HG02970 (cell line): ENCODE data around the gene CATSPER1.
"Not testable (repeated sequence)": the region's sequence is repeated elsewhere in the genome, so short reads cannot be mapped to it uniquely, and the experiment has no call there.

ENCODE experiments used
- ATAC-seq: cut with Tn5 transposase; IDR thresholded peaks from one replicate; pipeline ENCODE4 v1.9.1; 2021; ENCODE audit warnings: mild to moderate bottlenecking, moderate library complexity, moderate number of reproducible peaks; ENCODE audit not compliant: unreplicated experiment, low FRiP score

The CATSPER1 gene

DNA sequence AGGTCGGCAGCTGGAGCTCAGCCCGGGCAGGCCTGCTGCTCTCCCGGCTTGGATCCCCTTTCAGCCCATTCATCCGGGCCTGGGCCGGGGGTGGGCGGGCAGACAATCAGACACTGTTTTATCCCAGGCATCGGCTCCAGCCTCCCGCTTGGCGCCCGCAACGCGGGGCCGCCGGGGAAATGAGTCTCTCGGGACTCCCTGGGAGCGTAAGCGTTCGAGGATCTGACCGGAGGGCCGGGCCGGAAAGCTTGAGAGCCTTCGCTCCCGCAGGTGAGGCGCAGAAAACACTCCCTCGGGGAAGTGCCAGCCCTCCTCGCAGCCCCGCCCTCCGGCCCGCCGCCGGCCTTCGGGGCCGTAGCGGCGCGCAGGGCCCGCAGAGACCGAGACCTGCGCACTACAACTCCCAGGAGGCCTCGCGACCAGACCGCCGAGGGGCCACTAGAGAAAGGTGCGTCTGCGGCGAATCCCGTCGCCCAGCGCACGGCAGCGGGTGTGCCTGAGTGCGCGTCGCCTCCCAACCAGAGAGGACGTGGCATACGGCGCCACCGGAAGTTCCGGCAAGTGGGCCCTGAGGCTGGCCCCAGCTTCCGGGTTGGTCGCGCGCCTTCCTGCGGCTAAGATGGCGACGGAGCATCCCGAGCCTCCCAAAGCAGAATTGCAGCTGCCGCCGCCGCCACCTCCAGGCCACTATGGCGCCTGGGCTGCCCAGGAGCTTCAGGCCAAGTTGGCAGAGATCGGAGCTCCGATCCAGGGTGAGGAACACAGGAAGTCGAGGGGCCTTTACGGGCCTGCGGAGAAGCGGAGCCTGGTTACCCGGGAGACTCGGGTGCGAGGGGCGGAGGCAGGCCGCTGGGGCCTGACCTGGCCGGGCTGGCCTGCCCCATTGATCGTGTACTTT, 25.7 kb upstream of the CATSPER1 start, which contains the start of gene SF3B2:
TSS of gene SF3B2 (plus strand) at position 599 of the 898 bp plus-strand sequence. CDS start at position 620, 21 bp downstream.
- ATAC-seq, result peak; percentile 92

DNA sequence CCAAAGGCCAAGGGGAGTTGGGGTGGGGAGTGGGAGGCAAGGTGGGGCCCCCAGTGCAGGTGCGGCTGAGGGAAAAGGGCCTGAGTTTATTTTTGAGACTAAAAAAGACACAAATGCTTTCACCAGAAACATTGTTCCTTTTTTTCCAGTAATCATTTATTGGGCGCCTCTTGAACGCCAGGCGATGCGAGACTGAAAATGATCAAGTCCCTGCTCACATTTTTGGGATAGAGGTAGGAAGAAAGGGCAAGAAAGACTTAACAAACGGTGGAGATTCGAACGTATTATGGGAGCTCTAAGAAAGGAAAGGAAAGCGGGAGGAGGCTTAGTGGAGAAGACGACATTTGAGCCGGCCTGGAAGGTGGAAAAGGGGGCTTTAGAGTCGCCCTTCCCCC, 25.1 kb upstream of the CATSPER1 start:
- ATAC-seq, result no peak

DNA sequence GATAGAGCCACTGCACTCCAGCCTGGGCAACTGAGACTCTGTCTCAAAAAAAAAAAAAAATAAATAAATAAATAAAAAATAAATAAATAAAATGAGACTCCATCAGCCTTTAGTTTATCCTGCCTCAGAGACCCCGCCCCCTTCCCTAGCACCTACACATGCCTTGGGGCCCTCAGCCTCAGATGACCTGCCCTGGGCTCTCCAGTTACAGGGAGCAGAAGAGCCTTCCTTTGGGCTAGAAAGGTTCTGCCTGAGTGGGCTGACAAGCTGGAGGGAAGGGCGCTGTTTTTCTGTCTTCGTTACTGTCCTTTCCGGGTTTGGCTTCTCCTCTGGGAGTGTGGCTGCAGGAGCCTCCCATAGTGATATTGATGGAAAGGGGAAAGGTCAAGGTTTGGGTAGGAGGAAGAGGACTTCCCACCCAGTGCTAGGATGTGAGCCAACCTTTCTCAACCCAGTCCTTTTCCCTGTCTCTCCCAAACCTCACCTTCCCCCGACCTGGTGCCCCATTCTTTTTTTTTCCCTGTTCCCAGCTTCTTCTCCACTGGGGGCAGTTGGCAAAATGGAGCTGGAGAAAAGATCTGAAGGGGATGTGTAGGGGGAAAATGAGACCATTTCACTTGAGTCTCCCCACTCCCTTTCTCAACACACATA, 24.4 kb upstream of the CATSPER1 start:
- ATAC-seq, result no peak

DNA sequence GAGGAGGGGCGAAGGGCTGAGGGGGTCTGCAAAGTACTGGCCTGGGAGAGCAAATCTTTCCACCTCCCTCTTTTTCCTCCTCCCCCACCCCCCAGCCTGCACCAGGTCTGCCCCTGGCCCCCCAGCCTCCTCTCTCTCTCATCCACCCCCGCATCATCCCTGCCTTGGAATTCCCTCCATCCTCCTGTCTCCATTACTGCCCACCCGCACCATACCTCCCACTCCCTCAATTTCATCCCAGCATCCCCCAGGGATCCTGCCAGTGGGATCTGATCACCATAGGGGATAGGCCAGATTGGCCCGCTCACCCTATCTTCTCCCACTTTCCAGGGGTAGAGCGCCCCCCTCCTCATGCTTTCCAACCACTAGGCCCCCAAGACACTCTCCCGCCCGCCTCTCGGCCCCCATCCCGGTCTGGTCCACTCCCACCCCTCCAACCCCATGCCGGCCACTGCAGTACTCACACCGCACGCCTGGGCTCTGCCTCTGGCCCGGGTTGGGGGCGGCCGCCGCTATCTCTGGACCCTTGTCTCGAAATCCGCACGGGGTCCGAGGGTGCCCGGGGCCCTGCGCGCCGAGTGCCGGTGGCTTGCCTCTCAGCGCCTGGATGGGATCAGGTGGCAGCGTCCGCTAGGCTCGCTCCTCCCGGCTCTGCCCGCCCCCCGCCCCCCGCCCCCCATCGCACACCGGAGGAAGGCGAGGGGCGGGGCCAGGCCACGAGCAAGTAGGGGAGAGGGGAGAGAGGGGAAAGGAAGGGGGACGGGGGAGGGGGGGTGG, 22.5 kb upstream of the CATSPER1 start, which contains the start of gene GAL3ST3:
TSS of gene GAL3ST3 (minus strand) at position 615 of the 777 bp plus-strand sequence. CDS start 3,746 bp downstream, outside the sequence.
- no peak for ATAC-seq

DNA sequence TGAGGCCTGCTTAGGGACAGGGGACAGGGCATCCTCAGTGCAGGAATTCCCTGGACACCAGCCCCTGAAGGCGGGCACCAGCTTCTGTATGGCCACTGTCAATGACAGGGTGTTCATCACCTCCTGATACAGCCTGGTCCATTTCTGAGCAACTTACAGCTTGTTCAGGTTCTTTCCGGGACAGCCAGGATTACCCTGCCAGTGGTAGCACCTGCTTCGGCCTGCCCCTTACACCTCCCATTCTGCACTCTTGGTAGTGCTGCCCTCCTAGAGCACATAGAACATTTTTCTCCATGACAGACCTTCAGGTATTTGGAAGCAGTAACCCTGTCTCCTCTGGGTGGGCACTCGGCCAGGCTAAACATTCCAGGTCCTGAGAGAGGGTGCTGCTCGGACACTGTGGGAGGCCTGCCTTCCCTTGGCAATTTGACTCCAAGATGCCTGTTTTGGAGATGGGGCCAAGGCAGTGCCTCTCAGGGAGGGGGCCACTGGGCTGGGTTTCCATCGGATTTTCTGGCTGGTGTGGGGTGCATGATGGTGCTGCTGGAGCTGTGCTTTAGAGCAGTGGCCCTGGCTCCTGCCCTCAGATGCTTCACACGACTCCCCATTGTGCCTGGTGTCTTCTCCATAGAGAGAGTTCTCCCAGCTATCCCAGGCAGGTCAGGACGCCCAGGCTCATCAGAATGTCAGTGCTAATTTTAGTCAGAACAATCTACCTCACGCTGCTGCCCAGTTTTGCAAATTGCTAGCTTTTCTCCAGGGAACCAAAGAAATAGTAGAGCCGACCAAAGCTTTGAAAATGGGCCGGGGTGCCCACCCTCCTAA, 21.5 kb upstream of the CATSPER1 start:
- ATAC-seq, result no peak

DNA sequence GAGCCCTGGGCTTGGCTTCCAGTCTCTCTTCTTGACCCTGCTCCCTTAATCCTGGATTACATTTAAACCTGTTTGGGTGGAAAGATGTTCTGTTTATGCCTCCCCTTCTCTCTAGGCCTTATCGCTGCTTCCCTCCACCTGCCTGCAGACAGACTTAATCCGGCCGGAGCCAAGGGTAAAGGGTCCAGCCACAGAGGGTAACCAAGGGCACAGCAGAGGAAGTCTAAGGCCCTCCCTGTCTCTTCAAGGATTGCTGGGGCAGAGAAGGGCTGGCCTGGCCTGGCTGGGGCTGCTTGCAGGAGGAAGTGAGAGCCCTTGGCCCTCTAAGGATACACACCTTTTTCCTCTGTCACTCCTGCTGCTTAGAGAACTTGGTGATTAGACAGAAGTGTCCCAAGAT, 20.6 kb upstream of the CATSPER1 start:
- no peak for ATAC-seq

DNA sequence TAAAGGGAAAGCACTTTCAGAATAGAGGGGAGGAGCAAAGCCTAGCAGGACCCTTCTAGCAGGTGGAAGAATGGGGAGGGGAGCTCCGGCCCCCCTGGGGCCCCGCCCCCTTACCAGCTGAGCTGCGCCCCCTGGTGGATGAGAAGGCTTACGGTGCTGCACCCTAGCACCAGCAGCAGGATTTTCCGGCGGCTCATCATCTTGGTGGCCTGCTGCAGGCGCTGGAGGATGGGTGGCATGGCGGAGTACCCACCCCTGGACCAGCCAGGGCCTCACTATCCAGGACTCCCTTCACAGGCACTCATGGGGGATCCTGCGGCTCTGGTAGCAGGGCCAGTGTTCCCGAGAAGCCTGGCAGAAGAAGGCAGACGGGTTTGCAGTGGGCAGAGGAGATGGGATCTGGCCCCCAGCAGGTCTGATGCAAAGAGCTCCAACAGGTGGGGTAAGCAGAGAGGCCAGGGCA, 18.9 kb upstream of the CATSPER1 start:
- peak; percentile 59 for ATAC-seq

DNA sequence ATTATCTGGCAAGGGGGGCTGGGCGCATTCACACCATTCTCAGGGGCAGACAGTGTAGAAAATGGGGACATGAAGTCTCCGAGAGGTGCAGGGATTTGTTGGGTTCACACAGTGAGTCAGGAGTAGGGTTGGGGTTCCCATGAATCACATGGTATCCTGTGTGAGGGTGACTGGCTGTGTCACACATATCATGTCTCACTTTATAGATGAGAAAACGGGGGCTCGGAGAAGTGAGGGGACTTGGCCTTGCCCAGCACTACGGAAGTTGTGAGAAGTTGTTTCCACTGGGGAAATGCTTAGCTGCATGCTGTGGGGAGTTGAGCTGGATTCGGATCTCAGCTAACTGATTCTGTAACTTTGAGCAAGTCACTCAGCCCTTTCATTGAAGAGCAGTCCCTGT, 18.5 kb upstream of the CATSPER1 start:
- no peak for ATAC-seq

DNA sequence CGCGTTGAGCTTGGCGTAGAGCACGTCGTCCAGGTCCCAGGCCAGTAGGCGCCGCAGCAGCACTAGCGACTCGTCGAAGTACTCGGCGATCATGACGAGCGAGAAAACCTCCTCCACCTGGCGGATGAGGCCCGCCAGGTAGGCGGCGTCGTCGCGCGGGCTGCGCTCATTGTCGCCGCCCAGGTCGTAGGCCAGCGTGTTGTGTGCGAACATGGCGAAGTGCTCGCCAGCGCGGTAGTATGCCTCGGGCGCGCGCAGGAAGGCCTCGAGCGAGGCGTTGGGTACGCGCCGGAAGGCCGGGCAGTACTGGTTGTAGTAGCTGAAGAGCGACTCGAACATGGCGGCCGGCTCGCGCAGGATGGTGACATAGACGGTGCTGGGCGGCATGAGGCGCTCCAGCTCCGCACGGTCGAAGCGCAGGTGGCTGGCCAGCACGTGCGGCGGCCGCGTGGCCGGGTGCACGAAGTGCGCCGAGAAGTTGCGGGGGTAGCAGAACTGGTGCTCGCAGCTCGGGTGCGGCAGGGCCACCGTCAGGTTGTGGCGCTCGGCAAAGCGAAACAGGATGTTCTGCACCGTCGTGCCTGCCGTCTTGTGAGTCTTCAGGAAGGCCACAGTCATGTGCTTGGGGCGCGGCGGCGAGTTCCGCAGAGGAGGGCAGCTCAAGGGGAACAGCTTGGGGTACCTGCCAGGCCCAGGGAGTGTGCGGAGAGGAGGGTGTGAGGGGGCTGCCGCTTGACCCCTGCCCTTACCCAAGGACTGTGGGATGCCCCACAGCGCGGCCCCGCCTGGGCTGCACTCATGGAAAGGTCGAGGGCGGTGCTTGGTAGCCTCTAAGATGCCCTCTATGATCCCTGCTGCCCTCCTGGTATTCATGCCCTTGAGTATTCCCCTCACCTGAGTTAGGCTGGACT, 17.0 kb upstream of the CATSPER1 start:
- no peak for ATAC-seq

DNA sequence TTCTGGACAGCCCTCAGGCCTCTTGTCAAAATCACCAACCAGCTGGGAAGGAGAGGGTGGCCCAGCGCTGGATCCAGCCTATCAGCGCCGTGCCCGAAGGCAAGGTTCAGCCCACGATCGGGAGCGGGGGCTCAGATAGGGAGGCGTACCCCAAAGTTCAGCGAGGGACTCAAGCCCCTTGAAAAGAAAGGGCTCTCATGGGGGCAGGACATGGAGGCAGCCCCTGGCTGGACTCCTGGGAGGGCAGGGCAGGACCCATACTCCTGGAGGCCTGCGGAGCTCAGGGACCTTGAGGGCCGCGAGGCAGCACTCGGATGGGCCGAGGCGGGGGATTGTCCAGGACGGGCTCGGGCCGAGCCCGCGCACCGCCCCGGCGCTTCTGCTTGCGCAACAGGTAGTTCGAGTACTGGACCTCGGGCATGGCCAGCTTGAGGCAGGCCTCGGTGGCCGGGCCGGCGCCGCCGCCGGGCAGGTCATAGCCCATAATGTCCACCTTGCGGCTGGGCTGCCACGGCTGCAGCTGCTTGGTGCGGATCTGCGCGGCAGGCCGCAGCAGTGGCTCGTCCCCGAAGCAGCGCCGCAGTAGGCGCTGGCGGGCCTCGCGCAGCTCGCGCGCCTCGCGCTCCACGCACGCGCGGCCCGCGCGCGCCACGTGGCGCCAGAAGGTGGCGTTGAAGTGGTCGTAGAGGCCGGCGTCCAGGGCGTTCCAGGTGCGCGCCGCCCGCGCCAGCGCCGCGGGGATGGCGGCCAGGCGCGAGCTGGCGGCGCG, 16.1 kb upstream of the CATSPER1 start:
- ATAC-seq, result no peak

DNA sequence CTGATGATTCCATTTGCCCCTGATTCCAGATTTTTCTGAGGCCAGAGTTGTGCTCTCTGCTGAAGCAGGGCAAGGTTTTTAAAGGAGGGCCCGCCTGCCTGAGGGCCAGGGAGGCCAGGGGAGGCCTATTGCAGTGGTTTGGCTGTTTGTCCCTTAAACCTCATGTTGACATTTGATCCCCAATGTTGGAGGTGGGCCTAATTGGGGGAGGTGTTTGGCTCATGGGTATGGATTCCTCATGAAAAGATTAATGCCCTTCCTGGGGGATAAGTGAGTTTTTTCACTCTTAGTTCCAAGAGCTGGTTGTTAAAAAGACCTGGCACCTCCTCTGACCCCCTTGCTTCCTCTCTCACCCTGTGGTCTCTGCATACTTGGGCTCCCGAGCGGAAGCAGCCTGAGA, 13.5 kb upstream of the CATSPER1 start:
- no peak for ATAC-seq

DNA sequence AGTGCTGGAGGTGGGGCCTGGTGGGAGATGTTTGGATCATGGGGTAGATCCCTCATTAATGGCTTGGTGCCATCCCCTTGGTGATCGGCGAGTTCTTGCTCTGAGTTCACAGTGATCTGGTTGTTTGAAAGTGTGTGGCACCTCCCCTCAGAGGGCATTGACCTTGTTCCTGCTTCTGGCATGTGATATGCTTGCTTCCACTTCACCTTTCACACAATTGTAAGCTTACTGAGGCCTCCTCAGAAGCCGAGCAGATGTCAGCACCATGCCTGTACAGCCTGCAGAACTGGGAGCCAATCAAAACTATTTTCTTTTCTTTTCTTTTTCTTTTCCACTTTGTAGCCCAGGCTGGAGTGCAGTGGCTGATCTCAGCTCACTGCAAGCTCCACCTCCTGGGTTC, 11.0 kb upstream of the CATSPER1 start:
- ATAC-seq, result no peak

DNA sequence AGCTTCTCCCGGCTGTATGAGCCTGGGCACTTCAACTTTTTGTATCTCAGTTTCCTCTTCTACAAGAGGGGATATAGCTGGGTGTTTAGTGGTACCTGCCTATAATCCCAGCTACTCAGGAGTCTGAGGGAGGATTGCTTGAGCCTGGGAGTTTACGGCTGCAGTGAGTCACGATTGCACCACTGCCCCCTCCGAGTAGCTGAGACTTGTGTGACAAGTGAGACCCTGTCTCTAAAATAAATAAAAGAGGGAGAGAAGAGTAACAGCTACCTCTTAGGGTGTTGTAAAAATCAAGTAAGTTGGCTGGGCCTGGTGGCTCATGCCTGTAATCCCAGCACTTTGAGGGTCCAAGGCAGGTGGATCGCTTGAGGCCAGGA, 10.0 kb upstream of the CATSPER1 start:
- no peak for ATAC-seq

DNA sequence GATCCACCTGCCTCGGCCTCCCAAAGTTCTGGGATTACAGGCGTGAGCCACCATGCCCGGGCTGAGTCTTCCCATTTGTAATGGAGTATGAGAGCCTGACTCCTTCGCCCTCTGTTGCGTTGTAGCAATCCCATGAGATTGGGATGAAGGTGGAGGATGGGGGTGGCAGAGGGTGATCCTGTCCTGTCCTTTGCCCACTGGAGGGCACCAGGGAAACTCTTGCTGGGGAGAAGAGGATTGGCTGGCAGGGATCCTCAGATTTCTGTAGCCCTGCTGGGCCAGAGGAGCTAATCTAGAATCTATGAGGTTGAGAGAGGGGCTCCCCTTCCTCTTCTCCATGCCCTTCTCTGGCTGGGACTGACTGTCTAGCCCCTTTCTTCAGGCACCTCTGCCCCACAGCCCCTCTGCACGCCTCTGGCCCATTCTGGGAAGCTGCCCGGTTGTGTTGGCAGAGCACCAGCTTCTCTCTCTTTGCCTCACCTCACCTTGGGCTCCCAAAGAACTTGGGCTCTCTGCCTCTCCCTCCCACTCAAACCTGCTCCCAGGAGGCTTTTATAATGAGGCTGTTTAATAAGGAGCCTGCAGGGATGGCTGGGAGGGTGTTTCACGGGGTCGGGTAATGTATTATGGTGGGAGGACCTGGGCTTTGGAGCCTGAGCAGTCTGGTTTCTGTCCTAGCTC, 9.5 kb upstream of the CATSPER1 start:
- ATAC-seq, result no peak

DNA sequence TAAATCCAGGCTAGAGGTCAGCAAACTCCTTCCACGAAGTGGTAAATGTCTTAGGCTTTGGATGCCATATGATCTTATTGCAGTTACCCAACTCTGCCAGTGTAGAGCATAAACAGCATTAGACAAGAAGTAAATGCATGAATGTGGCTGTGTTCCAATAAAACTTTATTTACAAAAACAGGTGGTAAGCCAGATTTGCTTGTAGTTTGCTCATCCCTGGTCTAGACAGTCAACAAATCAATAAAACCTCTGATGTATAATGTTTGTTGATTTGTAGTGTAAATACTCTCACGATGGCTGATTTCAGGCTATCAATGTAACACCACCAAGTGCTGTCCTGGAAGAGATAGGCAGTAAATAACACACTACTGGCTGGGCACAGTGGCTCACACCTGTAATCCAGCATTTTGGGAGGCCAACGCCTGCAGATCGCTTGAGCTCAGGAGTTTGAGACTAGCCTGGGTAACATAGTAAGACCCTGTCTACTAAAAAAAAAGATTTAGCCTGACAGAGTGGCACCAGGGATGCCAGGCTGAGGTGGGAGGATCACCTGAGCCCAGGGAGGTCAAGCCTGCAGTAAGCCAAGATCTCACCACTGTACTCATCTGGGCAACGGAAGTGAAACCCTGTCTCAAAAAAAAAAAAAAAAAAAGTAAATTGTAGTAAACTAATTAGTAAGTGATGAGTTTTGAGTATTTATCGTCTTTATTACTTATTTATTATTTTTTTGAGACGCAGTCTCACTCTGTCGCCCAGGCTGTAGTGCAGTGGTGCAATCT, 6.9 kb upstream of the CATSPER1 start:
- ATAC-seq, result no peak

DNA sequence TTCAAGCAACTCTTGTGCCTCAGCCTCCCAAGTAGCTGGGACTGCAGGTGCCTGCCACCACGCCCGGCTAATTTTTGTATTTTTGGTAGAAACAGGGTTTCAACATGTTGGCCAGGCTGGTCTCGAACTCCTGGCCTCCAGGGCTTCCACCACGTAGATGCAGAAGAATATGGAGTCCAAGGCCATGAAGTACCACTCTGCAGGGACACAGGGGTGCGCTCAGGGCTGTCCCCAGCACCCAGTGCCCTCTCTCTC, 3.2 kb downstream of the CATSPER1 start:
- not testable (repeated sequence) for ATAC-seq
